Renal pelvis (tissue), 12 donors: ENCODE measurements around the gene MC2R. TPM values are rescaled to one million over a fixed set of nuclear protein-coding genes. Genes with fewer than 3 reads are reported as not detected.

Experiments used
- DNase-seq: peaks from one replicate; pipeline ENCODE4 v3.0.0-alpha.2; 2013
- long read RNA-seq, 16 experiments: transcript quantifications; one replicate each; lab custom pipeline, GENCODE V29; 2026
- polyA plus RNA-seq, 3 donors: library from polyadenylated mRNA; unstranded; fragments of 120-200 nt; gene quantifications; one replicate each; pipeline ENCODE4 v1.2.1, GENCODE V29; 2013; ENCODE audit not compliant: insufficient read length in 3 of 3

The MC2R gene
- polyA plus RNA-seq = under 1 TPM in 2 of 3 donors, not detected in 1; 0.24 to 0.28 TPM
- long read RNA-seq, donor 1 = 0 reads
- long read RNA-seq, donor 2 = 0 reads
- long read RNA-seq, donor 3 = 0 reads
- long read RNA-seq, donor 4 = 0 reads
- long read RNA-seq, donor 5 = 0 reads
- long read RNA-seq, donor 6 = 0 reads
- long read RNA-seq, donor 7 = 0 reads
- long read RNA-seq, donor 8 = 0 reads
- long read RNA-seq, donor 9 = 0 reads
- long read RNA-seq, donor 10 = 0 reads
- long read RNA-seq, donor 11 = 0 reads
- long read RNA-seq, donor 12 = 0 reads
- long read RNA-seq, donor 13 = 0 reads
- long read RNA-seq, donor 14 = 0 reads
- long read RNA-seq, donor 15 = 0 reads
- long read RNA-seq, donor 16 = 0 reads

DNA sequence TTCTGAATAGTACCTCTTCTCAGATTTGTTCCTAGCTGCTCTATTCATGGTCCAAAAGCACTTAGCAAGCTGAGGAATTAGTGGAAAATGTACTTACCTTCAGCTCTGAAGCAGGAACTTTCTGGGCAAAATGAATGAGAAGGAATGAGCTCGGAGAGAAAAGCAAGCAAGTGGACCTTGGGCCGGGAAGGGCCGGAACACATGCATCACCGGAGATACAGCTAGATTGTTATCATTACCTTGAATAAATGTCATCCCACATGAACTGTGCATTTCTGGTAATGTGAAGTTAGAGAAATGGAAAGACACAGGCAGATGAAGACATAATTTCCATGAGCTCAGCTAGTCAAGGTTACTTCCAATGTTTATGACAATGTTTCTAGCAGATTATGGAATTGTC is at the start of gene MC2R:
Gene MC2R, minus strand, starts transcription at position 146 of the 400 bp plus-strand sequence. CDS start 30,018 bp downstream, outside the sequence.
- no peak for DNase-seq

DNA sequence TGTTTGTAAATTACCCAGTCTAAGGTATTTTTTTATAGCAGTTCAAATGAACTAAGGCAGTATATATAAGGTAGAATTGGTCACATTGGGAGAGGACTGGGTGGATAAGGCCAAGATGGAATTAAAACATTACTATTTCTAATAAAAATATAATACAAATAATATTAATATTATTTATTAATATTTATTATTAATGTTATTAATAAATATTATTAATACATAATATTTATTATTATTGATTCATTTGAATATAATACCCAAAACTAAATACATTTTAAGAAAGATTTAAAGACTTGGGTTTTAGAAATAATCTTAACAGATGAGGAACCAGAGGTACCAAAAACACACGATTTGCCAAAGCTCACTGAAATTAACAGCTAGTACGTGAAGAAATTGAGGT is 30.5 kb upstream of the MC2R start:
- no peak for DNase-seq

DNA sequence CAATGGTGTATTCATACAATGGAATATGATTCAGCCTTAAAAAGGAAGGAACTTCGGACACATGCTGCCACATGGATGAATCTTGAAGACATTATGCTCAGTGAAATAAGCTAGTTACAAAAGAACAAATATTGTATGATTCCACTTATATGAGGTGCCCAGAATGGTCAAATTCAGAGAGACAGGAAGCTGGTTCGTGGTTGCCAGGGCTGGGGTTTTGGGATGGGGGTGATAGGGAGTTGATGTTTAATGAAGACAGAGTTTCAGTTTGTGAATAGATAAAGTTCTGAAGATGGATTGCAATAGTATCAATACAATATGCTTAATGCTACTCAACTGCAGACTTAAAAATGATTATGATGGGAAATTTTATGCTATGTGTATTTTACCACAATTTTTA is 28.0 kb upstream of the MC2R start:
- DNase-seq = no peak

DNA sequence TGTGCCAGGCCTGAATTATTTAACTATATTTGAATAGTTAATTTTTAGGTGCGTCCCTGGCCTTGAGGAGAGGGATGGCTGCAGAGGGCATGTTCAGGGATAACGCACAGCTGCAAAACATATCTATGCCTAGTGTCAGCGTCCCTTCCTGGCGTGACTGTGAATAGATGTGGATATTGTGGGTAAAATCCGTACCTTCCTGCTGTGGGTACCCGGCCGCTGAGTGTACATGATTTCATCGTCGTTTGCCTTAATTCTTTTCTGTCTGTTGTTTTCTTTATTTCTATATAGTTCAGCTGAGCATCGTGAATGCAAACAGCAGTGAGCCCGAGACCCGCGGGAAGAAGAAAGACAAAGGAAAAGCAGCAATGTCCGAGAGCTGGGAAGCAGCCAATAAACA is 25.0 kb upstream of the MC2R start:
- no peak for DNase-seq

DNA sequence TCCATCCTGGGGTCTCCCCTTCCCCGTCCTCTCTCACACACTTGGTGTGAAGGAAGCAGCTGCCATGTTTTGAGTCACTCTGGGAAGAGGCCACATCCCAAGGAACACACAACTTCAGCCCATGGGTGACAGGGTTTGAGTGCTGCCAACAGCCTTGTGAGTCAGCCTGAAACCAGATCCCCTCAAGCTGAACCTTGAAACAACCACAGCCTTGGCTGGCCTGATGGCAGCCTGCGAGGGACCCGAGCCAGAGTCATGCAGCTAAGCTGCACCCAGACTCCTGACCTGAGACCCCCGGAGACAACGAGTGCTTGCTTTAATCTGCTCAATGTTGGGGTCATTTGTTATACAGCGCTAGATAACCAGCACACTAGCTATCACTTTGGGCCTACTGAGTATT is 19.3 kb upstream of the MC2R start:
- DNase-seq = no peak

DNA sequence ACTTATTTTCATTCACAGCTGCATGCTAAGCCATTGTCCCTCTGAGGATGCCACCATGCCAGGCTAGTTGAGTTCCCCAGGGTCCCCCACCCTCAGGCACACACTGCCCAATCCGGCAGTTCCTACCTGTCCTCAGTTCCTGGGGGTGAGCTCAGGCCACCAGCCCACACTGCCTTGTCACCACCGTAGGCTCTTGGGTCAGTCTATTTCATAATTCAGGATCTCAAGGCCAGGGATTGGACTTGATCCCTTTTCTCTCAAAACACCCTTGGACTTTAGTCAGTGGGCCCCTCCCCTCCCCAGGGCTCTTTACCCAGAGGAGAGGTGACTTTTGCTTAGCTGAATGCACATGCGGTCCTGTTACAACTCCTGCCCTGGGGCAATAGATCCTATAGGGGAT is 18.7 kb upstream of the MC2R start:
- no peak for DNase-seq

DNA sequence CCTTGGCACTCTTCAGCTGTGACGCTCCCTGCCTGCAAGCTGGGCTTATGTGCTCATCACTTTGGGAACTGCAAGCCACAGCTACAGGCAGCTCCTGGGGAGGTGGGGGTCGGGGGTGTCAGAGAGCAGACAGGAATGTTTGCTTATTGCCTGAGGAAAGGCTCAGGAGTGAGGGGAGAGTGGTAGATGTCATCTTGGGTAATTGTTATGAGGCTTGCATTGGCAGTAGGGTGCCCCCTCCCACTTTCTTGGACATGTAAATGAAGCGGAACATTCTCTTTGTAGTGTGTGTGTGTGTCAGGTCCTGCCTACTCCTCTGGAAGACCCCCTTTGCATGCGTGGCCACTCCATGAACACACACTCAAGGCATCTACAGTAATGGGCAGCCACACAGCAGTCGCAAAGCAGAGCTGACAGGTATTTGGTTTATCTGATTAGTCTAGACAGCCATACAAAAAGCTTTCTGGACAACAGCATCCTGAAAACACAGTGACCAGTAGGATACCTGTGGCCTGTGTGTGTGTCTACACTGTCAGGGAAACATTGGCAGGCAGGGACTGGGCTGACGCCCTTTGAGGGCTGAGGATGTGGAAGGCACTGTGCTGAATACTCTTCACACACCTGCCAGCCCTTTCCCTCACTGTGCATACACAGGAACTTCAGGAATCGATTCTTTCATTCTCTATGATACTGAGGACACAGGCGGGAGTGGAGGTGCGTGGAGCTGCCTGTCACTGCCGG is 17.1 kb upstream of the MC2R start:
- DNase-seq = no peak

DNA sequence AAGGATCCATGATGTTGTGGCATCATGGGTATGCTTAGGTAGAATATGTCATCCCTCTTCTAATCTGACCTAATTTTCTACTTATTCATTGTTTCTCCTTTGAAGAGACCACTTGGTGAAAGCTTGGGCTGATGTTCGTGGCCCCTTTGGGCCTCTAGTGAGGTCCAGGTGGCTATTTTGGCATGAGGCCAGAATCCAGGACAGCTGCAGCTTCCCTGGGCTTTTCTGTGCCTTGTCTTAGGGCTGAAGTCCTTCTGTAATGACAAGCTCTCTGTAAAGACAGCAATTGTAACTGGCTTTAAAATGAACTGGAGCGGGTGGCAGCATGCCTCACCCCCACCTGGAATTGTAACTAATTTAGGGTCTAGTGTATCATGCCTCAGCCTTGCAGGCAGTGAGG is 15.6 kb upstream of the MC2R start:
- DNase-seq = no peak

DNA sequence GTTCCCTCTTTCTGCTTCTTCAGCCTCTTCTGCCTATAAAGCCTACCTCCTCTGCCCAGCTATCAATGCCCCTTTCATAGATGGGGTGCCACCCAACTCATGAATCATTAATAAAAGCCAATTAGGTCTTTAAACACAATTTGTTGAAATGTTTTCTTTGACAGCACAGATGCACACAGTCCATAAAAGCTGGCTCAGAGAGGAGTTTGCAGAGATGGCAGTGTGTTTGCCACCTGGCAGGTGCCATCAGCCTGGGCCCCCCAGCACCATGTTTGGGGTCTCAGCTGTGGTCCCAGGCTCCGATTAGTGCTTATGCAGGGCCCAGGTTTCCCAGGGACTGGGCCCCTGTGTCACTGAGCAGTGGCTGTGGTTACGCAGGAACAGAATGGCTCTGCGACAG is 7.9 kb upstream of the MC2R start:
- no peak for DNase-seq

DNA sequence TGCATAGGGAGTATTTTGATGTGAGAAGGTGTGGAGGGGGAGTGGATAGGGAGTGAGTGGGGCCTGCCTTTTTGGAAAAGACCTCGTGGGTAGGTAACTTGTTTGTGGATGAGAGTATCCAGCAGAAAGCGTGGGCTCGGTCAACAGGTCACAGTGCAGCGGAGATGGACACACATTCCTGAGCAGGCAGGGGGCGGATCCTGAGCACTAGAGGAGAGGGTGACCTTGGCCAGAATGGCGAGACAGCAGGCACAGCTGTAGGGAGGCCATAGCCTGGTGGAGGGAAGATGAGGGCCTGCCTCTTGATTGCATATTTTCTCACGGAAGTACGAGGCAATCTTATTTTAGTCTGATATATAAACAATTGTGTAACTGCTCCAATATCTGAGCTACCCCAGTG is 3.6 kb upstream of the MC2R start:
- no peak for DNase-seq

DNA sequence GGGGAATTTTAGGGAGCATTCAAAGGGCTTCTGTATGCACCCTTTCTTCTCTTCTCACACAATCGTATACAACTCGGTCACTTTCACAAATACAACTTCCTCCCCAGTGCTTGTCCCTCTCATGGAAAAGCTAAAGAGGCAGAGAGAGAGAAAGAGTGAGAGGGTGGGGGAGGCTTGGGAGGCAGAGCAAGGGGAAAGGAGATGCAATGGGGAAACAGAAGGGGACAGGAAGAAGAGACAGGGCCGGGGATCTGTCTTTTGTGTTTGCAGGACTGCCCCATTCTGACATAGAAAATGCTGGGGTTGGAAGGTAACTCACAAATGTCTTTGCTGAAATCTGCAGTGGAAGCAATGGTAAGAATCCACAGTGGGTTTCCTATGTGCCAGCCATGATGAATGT is 2.1 kb upstream of the MC2R start:
- DNase-seq = no peak

DNA sequence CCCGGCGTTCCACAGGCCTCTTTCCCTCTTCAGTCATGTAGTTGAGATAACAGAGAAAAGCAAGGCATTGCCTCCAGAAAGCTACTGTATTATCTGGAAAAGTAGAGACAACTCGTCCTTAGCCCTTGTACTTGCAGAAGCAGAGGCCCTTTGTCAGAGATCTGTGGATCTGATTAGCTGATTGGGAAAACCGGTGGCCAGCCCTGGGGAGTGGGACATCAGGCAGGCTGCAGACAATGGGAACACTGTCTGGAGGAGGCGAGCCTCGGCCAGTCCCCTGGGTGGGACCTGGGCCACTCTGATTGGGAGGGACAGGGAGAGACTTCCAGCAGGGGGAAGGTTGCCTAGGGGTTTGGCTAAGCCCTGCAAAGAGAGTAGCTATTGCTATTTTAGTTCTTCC is 1.2 kb upstream of the MC2R start:
- no peak for DNase-seq

DNA sequence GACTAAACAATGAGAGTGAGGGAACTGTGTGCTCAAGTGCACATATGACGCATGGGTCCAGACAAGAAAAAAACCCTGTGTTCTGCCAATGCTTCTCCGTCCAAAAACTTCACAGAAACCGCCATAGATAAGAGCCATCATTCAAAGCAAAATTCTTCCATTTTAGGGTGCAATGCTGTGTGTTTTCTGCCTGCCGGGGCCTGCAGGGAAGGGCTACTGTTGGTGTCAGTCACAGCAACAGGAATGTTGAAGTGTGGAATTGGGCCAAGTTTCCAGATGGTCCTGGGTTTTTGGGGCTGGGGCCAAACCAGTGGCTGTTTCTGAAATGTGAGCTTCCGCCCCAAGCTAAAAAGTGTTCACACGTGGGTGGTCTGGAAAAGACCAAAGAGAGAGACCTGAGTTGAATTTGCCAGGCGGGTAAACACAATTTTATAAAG is 677 bp upstream of the MC2R start:
- DNase-seq = peak; percentile 73

DNA sequence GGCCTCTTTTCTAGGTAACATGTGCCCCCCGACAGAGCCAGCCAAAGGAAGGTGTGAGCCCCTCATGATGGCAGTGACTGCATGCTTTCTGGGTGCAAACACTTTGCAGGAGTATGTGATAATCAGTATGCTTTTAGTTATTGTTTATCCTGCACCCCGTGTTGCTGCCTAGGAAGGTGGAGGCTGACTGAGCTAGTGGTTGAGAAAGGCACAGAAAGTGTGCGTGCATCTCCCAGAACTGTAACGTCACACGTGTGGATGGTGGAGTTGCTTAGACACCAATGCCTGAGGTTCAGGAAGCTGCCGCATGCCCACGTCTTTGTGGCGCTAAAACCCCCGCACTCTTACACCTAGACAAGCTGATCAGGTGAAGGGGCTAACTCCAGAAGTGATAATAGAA is 580 bp downstream of the MC2R start:
- no peak for DNase-seq

DNA sequence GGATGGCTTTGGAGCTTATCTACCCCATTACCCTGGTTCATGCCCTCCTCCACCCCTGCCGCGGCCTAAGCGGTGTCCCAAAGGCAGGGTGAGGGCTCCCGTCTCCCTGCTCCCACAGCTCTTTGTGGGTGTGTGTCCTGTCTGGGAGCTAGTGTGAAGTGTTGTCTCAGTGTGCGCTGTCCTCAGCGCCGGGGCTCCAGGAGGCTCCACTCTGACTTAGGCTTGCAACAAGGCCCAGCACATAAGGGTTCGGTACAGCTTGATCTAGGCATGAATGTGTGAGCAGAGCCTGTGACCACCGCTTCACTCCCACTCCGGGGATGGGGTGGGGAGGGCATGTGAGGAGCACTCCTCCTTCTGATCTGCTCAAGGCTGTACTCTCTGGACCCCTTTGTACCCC is 1.2 kb downstream of the MC2R start:
- no peak for DNase-seq

DNA sequence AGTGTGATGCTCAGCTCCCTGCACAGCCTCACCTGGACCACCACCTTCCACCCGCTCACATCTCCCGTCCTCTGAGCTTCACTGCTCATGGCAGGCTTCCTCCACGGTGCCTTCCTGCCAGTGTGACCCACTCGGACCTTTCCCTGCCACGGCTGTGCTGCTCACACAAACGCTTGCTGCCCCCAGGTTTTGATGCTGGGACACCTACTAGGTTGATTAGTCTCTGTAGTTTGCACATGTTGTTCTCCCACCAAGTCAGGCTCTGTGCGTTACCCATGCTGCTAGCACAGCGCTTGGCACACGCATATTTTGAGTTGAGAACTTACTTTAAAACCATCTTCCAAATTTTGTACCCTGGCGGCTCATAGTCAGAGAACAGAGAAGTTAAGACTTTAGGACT is 2.1 kb downstream of the MC2R start:
- DNase-seq = no peak

DNA sequence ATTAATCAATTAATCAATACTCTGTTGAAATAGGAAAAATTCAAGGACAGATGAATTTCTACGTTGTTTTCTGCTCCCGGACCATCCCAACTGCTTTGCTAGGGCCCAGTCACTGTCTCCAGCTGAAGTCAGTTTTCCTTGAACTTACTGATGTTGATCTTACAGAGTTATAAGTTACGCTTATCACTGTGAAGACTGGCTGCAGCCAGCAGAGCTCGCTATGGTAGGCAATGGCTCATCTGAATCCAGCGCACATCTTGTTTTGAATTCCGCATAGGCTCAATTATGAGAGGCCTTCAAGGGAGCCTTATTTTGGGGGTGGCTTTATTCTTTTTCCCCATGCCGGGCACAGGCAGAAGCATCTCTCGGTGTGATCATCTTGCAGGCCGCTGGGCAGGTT is 2.7 kb downstream of the MC2R start:
- DNase-seq = no peak

DNA sequence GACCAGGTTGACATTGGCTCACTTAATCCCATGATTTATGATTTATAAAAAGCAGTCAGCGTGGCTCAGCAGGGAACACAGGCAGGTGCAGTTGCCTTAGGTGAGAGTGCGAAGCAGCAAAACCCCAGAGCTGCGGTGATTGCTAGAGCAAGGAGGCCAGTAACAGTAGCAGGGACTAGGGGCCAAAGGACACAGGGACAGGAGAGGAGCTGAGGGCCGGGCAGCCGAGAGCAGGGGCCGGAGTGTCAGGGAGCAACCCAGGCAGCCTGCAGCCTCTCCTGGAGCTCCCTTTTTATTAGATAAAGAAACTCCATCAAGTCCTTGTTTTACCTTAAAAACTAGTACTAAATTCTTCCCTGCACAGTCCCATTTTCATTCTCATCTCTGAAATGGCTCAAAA is 4.3 kb downstream of the MC2R start:
- no peak for DNase-seq

DNA sequence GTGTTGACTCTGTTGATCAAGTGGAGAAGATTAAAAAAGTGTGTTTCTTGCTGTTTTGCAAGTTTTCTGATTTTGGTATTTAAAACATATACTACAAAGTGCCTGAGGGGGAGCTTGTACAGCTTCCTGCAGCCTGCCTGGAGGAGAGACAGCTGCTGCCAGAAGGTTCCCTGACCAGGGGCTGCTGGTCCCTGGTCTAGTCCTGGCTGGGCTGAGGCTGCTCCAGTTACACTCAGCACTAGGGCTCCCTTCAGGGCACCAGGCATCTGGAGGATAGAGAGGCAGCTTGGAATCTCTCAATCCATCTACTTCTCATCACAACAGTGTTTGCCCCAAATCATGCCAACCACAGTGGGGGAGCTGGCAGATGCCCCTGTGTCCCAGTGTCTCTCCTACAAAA is 4.8 kb downstream of the MC2R start:
- DNase-seq = no peak

DNA sequence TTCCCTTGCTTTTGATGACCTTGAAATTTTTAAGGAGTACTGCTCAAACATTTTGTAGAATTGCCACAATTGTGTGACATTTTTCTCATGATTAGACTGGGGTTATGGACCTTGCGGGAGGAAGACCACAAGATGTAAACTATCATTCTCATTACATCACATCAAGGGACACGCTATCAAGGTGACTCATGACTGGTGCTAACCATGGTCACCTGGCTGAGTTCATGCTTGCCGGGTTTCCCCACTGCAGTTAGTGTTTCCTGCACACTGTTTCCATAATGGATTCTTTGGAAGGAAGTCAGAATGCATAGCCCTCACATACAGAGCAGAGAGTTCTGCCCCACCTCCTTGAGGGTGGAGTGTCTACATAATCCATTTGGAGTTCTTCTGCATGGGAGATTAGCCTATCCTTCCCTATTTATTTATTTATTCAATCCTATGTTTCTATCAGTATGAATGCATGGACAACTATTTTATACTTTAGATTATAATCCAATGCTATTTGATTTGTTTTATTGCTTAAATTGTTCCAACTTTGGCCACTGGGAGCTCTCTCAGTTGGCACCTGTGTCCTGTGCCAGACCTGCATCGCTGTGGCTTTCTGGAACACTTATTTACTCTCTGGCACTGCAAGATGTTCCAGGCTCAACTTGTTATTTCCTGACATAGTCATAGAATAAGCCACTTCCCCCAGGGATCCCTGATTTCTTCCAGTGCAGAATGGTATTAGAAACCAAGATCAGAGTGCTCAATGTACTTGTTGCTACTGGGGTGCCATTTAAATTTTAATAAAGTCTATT is 6.0 kb downstream of the MC2R start:
- no peak for DNase-seq

DNA sequence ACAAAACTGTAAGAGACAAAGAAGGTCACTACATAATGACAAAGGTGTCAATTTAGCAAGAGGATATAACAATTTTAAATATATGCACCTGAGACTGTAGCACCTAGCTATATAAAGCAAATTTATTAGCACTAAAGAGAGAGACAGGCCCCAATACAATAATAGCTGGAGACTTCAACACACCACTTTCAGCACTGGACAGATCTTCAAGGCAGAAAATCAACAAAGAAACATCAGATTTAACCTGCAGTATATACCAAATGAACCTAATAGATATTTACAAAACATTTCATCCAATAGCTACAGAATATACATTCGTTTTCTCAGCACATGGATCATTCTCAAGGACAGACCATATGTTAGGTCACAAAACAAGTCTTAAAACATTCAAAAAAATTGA is 14.7 kb downstream of the MC2R start:
- no peak for DNase-seq

DNA sequence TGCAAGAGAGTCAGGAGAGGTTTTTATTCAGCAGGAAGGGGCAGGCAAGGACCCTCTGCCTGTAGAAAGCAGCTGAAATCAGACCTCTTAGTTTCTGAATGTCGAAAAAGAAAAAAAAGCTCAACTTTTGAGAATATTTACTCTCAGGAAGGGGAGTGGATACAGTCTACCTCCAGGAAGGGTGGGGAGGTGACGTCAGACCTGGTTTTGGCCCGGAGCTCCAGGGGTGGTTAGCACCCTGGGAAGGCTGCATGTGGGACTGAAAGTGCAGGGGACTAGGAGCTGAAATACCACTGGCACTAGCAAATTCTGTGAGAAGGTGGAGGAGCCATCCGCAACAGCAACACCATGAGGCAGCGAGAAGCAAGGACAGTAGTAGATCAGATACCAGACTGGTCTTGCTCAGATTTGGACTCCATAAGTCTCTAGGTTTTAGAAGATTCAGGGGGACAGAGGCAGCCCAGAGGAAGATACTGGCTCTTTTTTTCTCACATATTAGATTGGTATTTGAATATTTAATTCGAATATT is 19.8 kb downstream of the MC2R start:
- no peak for DNase-seq

DNA sequence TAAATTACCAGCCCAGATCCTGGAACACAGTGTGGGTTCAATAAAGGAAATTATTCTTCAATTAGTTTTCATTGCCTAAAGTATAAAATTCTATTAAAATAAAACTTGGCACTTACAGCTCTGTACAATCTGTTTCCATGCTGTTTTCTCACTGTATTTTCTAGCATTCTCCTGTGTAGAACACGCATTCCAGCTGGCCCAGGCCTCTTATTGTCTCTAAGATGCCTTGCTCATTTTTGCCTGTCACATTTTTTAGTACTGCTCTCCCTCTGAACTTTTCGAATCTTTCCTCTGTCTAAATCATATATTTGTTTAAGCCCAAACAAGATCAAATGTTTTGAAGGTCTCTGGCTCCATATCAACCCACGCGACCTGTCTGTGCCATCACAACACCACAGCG is 20.8 kb downstream of the MC2R start:
- DNase-seq = no peak
